Liver (tissue), 3 donors: ENCODE data around the gene POGZ.

ENCODE experiments used
- HNF4A ChIP-seq, 2 donors: conservative IDR thresholded peaks; 2 replicates each; pipeline ENCODE4 v1.6.1; 2016; ENCODE audit warnings: antibody characterized with exemption in 2 of 2, mild to moderate bottlenecking in 2 of 2
- MAX ChIP-seq: IDR thresholded peaks from 2 replicates; pipeline ENCODE4 v1.6.1; 2016; ENCODE audit warnings: antibody characterized with exemption
- YY1 ChIP-seq: IDR thresholded peaks from 2 replicates; pipeline ENCODE4 v1.6.1; 2016; ENCODE audit warnings: antibody characterized with exemption, mild to moderate bottlenecking
- ZBTB33 ChIP-seq: IDR thresholded peaks from 2 replicates; pipeline ENCODE4 v1.6.1; 2016; ENCODE audit warnings: antibody characterized with exemption
- TF ChIP-seq, protein P1 (sequence below): fragments of 150-350 bp; IDR thresholded peaks from 2 replicates; pipeline ENCODE4 v1.5.1; 2017; ENCODE audit warnings: improper control_type of control experiment, low read depth, low read length; ENCODE audit not compliant: missing input control
- donor health status: healthy.
- donor health status: healthy.

DNA sequence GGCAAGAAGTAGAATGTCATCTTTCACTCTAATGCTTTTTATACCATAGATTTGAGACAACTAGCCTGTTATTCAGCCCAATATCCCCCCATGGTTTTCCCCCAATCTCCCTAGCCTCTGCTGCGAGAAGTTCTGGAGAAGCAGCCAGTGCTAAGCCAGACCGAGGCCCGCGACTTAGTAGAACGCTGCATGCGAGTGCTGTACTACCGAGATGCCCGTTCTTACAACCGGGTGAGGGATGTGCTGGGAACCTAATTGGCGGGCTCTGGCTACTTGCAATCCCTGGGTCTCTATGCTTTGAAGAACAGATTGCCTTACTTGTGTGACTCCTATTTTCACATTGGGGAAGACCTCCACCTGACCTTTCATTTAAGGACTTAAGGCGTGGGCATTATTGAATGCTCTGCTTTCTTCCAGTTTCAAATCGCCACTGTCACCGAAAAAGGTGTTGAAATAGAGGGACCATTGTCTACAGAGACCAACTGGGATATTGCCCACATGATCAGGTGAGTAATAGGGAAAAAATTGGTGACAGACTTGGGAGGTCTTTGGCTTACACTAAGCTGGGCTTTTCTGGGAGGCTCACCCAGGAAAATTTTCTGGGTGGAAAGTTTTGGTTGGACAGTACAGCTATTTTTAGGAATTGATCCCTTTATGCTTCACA lies 58.0 kb downstream of the POGZ start:
- TF ChIP-seq, protein P1, sequence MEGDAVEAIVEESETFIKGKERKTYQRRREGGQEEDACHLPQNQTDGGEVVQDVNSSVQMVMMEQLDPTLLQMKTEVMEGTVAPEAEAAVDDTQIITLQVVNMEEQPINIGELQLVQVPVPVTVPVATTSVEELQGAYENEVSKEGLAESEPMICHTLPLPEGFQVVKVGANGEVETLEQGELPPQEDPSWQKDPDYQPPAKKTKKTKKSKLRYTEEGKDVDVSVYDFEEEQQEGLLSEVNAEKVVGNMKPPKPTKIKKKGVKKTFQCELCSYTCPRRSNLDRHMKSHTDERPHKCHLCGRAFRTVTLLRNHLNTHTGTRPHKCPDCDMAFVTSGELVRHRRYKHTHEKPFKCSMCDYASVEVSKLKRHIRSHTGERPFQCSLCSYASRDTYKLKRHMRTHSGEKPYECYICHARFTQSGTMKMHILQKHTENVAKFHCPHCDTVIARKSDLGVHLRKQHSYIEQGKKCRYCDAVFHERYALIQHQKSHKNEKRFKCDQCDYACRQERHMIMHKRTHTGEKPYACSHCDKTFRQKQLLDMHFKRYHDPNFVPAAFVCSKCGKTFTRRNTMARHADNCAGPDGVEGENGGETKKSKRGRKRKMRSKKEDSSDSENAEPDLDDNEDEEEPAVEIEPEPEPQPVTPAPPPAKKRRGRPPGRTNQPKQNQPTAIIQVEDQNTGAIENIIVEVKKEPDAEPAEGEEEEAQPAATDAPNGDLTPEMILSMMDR: no peak
- no peak for TF ChIP-seq MAX
- no peak for TF ChIP-seq YY1
- no peak for TF ChIP-seq ZBTB33
- TF ChIP-seq HNF4A (conservative IDR thresholded peaks at IDR 0.05): no peak
